Kidney (tissue), 14 donors: ENCODE data around the gene SOD2. TPM values are rescaled to one million over a fixed set of nuclear protein-coding genes. Genes with fewer than 3 reads are reported as not detected.
"Not testable (repeated sequence)": the region's sequence is repeated elsewhere in the genome, so short reads cannot be mapped to it uniquely, and the experiment has no call there.

Source experiments
- DNase-seq, 5 donors: peaks; one replicate each; pipeline ENCODE4 v3.0.0-alpha.2; 2013 to 2020
- FAIRE-seq: peaks from 2 replicates; lab custom pipeline; 2012; peaks lifted over from hg19 to GRCh38; lab: Jason Lieb, UNC
- H3K27ac ChIP-seq, 2 donors: one replicate each; pipeline ENCODE4 v1.7.0; 2013; ENCODE audit warnings: low read depth in 2 of 2, low read length in 2 of 2, inconsistent platforms in 1 of 2
- H3K27me3 ChIP-seq: one replicate; pipeline ENCODE4 v1.7.1; 2013; ENCODE audit warnings: low read length, inconsistent platforms; ENCODE audit not compliant: control insufficient read depth, insufficient read depth
- H3K36me3 ChIP-seq, 3 donors: one replicate each; pipeline versions ENCODE4 v1.7.0 to v1.7.1; 2013; ENCODE audit warnings: low read length in 3 of 3, control low read depth in 1 of 3, inconsistent platforms in 1 of 3; ENCODE audit not compliant: insufficient read depth in 3 of 3, control insufficient read depth in 2 of 3
- H3K4me1 ChIP-seq, 3 donors: one replicate each; pipeline versions ENCODE4 v1.7.0 to v1.7.1; 2013; ENCODE audit warnings: low read length in 3 of 3, inconsistent platforms in 1 of 3, low read depth in 1 of 3; ENCODE audit not compliant: control insufficient read depth in 2 of 3, insufficient read depth in 2 of 3
- H3K4me3 ChIP-seq, 3 donors: one replicate each; pipeline versions ENCODE4 v1.7.0 to v1.8.1; 2013; ENCODE audit warnings: low read length in 3 of 3, control low read depth in 1 of 3, inconsistent platforms in 1 of 3
- H3K9ac ChIP-seq, 3 donors: one replicate each; pipeline versions ENCODE4 v1.7.0 to v1.7.1; 2013; ENCODE audit warnings: low read length in 3 of 3, control low read depth in 1 of 3, inconsistent platforms in 1 of 3
- H3K9me3 ChIP-seq, 3 donors: one replicate each; pipeline versions ENCODE4 v1.7.0 to v1.7.1; 2013; ENCODE audit warnings: low read length in 3 of 3, control low read depth in 1 of 3, inconsistent platforms in 1 of 3; ENCODE audit not compliant: control insufficient read depth in 2 of 3, insufficient read depth in 1 of 3
- CTCF ChIP-seq: IDR thresholded peaks from 3 replicates; pipeline ENCODE4 v1.5.1; 2012; ENCODE audit warnings: mild to moderate bottlenecking, moderate library complexity, borderline replicate concordance; ENCODE audit not compliant: insufficient read depth; ENCODE audit errors: extremely low read depth
- intact Hi-C: fragments of 100-400 bp; cut with DNase I; formaldehyde crosslinking; loops from one replicate; pipeline ENCODE4 v1.11.1; 2022
- polyA plus RNA-seq: library from polyadenylated mRNA; stranded (reverse); fragments of 350-450 nt; fragmentation: Illumina TruSeq; extraction: RNeasy Lipid Tissue Mini Kit (QIAGEN cat#74804); gene quantifications from one replicate; pipeline ENCODE4 v1.2.3, GENCODE V29; 2014; ENCODE audit warnings: low read depth, low replicate concordance; ENCODE audit not compliant: insufficient read depth
- total RNA-seq: library from RNA; stranded (reverse); fragmentation: NEBNext Ultra II Directional; extraction: Animal tissue kit (Norgen Biotek cat#: 25700); gene quantifications from one replicate; pipeline ENCODE4 v1.2.1, GENCODE V29; 2021
- donor health status: control.
- donor health status: control.
- donor health status: control.
- donor health status: control.
- donor health status: control.
- donor health status: DM: yes; HTN: yes; CAD: no.
- donor health status: Normal renal cell carcinoma (clear cell type).

Gene SOD2
- total and polyA plus RNA-seq, 2 donors from 2014 or later: 204 to 1,836 TPM

- H3K4me3 ChIP-seq: peak overlapping the region; percentile 47 to 96 (median 94)
- peak overlapping the region; percentile 94 to 97 for H3K27ac ChIP-seq
- no peaks in the 10 kb centered on the region for H3K27me3 ChIP-seq
- peaks cover 3 to 19% (median 7%) of the 10 kb centered on the region in 3 donors for H3K4me1 ChIP-seq
- no peaks in the 10 kb centered on the region for H3K9me3 ChIP-seq
- intact Hi-C loops: no loop called here
- H3K36me3 ChIP-seq: peaks cover 0 to 19% (median 9%) of the 10 kb centered on the region in 3 donors
- peak overlapping the region in 2 of 3 donors; percentile 90 to 95 for H3K9ac ChIP-seq
- peak; percentile 76 for TF ChIP-seq CTCF
- FAIRE-seq (peak; percentile 98), DNase-seq (peak in 2 of 5 donors; percentile 85 to 87)
Measured at GRCh38 chr6:159691133-159691962, 1.7 kb downstream of the SOD2 start.

DNA sequence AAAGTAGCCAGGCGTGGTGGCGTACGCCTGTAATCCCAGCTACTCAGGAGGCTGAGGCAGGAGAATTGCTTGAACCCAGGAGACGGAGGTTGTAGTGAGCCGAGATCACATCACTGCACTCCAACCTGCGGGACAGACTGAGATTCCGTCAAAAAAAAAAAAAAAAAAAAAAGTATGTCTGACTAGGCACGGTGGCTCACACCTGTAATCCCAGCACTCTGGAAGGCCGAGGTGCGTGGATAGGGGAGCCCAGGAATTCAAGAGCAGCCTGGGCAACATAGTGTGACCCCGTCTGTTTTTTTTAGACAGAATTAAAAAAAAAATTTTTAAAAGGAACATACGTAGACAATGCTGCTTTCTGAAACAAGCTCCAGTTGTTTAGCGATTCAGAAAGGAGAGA is 2.9 kb downstream of the SOD2 start:
- intact Hi-C loops, H3K4me3 ChIP-seq, H3K27me3 ChIP-seq, H3K9me3 ChIP-seq, H3K9ac ChIP-seq, H3K27ac ChIP-seq, FAIRE-seq, DNase-seq: not testable (repeated sequence)
- H3K36me3 ChIP-seq: peaks cover 0 to 26% (median 14%) of the 10 kb centered on the region in 3 donors
- peaks cover 3 to 18% (median 6%) of the 10 kb centered on the region in 3 donors for H3K4me1 ChIP-seq

- intact Hi-C loops: loop anchor here (10.0 kb wide), 1 partner anchor 46 kb away; no protein-coding TSS in a partner anchor
- peaks cover 0 to 11% (median 3%) of the 10 kb centered on the region in 3 donors for H3K4me1 ChIP-seq
- H3K27ac ChIP-seq: no peak overlapping the region
- H3K27me3 ChIP-seq: no peaks in the 10 kb centered on the region
- H3K9me3 ChIP-seq: no peaks in the 10 kb centered on the region
- DNase-seq (no peak), FAIRE-seq (no peak)
- no peak overlapping the region for H3K9ac ChIP-seq
- H3K4me3 ChIP-seq: no peak overlapping the region
- peaks cover 0 to 35% (median 18%) of the 10 kb centered on the region in 3 donors for H3K36me3 ChIP-seq
- no peak for TF ChIP-seq CTCF
Measured at GRCh38 chr6:159689001-159689400, 4.0 kb downstream of the SOD2 start.

- H3K9me3 ChIP-seq: no peaks in the 10 kb centered on the region
- TF ChIP-seq CTCF: no peak
- FAIRE-seq (no peak), DNase-seq (no peak)
- peak overlapping the region in 1 of 3 donors; percentile 16 for H3K4me3 ChIP-seq
- peaks cover 0 to 7% (median 3%) of the 10 kb centered on the region in 3 donors for H3K4me1 ChIP-seq
- intact Hi-C loops: loop anchor here (10.0 kb wide), 1 partner anchor 46 kb away; no protein-coding TSS in a partner anchor
- no peak overlapping the region for H3K9ac ChIP-seq
- H3K36me3 ChIP-seq: peaks cover 0 to 40% (median 21%) of the 10 kb centered on the region in 3 donors
- H3K27me3 ChIP-seq: no peaks in the 10 kb centered on the region
- H3K27ac ChIP-seq: no peak overlapping the region
Measured at GRCh38 chr6:159688266-159688905, 4.7 kb downstream of the SOD2 start.
